ENCODE data around the gene ACACA.
"Not testable (repeated sequence)": the region's sequence is repeated elsewhere in the genome, so short reads cannot be mapped to it uniquely, and the experiment has no call there.

Gene ACACA

DNA sequence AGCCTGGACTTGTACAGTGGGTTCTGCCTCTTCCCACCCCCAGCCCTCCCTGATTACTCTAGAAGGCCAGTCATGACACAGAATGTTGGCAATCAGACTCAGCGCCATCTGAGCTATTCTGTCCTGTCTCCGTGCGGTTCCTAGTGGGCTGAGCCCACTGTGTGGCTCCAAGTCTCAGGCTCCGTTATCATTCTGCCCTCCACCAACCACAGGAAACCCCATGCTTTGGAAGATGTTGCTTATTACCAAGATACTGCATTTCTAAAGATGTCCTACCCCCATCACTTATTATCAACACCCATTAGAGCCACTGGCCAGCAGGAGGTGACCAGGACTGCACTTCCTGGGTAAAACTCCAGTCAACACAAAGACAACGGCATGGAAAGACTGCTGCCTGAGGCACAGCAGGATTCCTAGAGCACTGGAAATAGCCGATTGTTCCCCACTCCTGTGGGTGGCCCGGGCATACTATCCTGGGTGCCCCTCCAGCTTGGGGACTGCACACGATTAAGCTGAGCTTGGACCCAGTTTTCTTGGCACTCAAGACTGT is 324.2 kb downstream of the ACACA start:
- DNase-seq (ENCODE audit: low read depth in 1 of 2, low spot score in 1 of 2) = no peak

DNA sequence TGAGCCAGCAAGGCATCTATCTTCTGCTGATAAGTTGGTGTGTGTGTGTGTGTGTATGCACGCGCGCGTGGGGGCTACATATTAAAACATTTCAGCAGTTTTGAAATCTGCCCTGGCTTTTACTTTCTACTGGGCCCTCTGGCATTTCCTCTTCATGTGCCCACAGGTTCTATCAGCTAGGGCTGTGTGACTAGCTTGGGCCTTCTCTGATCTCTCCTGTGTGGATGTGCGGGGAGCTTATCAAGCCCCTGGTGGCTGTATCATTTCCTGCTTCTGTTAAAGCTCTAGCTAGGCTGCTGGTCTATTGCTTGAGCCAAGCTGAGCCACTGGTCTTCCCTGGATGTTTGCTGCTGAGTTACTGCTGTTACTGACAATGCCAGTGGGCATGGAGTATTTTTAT is 325.3 kb downstream of the ACACA start:
- DNase-seq (ENCODE audit: low read depth in 1 of 2, low spot score in 1 of 2) = no peak

DNA sequence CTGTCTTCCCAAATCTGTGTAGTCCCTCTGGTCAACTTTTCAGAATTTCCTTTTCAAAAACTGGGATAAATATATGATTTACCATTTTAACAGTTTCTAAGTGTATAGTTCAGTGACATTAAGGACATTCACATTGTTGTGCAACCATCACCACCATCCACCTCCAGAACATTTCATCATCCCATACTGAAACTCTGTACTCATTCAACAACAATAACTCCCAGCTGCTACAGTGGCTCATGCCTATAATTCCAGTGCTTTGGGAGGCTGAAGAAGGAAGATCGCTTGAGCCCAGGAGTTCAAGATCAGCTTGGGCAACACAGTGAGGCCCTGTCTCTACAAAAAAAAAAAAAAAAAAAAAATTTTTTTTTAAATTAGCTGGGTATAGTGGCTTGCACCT is 326.9 kb downstream of the ACACA start:
- no peak for DNase-seq (ENCODE audit: low read depth in 1 of 2, low spot score in 1 of 2)

DNA sequence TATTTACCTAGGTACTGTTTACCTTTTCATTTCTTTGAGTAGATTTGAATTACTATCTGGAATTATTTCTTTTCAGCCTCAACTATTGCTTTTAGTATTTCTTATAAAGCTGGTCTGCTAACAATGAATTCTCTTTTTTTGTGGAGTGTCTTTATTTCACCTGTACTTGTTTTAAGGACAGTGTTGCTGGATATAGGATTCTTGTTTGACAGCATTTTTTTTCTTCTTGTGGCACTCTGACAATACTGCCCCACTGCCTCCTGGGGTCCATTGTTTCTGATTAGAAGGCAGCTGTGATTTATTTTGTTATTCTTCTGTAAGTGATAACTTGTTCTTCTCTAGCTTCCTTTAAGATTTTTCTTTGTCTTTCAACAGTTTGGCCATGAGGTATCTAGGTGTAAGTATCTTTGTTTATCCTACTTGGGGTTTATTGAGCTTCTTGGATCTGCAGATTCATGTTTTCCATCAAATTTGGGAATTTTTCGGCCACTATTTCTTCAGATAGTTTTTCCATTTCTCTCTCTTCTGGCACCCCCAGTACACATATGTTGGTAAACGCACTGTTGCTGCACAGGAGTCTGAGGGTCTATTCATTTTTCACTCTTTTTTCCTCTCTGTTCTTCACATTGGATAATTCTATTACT is 327.4 kb downstream of the ACACA start:
- no peak for DNase-seq (ENCODE audit: low read depth in 1 of 2, low spot score in 1 of 2)

DNA sequence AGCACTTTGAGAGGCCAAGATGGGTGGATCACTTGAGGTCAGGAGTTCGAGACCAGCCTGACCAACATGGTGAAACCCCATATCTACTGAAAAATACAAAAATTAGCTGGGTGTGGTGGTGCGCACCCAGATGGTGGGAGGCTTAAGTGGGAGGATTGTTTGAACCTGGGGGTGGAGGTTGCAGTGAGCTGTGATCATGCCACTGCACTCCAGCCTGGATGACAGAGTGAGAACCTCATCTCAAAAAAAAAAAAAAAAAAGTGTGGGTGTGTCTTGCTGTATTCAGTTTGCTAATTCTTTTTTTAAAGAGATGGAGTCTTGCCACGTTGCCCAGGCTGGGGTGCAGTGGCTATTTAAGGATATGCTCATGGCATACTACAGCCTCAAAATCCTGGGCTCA is 333.2 kb downstream of the ACACA start:
- not testable (repeated sequence) for DNase-seq (ENCODE audit: low read depth in 1 of 2, low spot score in 1 of 2)

DNA sequence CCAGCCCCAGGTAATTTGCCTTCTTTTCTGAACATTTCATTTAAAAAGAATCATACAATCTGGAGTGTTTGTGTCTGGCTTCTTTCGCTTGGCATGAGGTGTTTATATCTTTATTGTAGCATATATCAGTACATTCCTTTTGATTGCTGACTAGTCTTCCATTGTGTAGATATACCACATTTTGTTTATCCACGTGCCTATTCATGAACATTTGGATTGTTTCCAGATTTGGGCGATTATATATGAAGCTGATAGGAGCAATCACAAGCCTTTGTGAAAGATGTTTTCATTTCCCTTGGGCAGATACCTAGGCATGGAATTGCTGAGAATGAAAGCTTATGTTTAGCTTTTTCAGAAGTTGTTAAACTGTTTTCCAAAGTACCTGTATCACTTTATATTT is 337.5 kb downstream of the ACACA start:
- no peak for DNase-seq (ENCODE audit: low read depth in 1 of 2, low spot score in 1 of 2)

DNA sequence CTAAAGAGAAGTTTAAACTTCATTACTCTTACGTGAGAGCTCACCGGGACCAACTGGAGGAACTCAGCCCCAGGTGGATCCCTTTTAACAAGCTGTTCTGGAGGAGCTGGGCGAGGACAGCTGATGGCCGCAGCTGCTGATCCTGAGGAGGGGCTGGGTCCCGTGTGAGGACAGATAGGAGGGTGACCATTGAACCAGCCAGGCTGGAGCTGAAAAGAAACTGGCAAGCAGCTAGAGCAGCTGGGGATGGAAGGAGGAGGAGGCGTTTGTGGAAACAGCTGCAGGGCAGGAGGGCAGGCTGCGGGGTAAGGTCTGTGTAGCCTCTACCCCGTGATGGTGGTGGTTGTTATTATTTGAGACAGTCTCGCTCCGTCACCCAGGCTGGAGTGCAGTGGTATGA is 338.4 kb downstream of the ACACA start:
- no peak for DNase-seq (ENCODE audit: low read depth in 1 of 2, low spot score in 1 of 2)

DNA sequence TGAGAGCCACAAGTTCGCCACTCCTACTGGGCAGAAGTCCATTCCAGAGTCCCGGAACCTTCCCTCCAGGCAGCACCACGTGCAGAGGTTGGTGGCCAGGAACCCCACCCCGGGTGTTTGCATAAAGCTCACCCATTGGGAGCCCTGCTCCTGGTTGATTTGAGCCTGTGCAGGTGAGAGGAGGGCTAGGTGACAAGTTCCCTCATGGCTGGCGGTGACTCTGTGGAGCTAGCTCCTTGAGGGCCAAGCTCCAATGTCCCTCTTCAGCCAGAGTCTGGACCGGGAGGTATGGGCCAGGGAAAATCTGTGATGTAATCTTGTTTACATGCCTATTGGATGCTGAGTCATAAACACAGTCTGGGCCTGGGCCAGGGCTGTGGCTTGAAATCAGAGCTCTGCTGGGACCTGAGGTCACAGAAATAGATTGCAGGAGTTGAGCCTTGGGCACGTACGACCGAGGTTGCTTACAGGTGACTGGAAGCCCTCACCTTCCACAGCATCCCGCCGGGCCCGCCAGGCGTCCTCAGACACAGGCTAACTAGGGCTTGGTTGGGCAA is 339.0 kb downstream of the ACACA start:
- DNase-seq (ENCODE audit: low read depth in 1 of 2, low spot score in 1 of 2) = no peak

DNA sequence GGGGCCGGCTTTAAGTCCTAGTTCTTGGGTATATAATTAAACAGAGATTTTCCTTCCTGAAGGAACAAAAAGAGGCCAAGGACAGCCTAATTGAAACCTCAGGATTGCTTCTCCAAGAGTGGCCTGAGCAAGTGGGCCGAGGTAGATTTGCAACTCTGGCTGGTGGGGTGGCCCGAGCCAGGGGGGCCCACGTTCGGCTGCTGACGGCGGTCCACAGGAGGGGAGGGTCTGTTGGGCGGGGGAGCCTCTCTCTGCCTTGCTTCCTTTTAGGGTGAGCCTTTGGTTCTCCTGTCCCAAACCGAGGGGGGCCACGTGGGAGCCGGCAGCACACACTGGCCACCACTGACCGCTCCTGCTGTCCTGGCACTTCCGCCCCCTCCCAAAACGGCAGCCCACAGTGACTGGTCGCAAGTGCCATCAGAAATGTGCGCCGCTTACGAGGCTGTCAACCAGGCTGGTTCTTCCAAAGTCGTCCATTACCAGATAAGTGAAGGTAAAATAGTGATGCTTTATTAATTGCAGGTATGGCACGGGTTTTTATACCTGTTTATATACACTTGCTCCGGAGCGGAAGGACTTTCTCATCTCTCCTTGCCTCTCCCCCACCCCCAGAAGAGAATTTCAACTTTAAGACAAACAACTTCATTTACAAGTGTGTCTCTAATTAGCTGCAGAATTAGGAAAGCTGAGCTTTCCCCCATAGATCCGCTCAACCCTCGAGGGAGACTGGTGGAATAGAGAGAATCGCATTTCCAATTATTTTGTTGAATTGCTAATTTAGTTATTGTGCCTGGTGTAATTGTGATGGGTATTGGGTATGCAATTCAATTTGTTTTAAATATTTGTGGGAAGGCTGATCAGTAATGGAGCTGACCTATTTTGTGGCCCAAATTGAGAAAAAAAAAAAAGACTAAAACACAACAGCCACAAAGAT is 340.0 kb downstream of the ACACA start:
- DNase-seq (ENCODE audit: low read depth in 1 of 2, low spot score in 1 of 2) = no peak

DNA sequence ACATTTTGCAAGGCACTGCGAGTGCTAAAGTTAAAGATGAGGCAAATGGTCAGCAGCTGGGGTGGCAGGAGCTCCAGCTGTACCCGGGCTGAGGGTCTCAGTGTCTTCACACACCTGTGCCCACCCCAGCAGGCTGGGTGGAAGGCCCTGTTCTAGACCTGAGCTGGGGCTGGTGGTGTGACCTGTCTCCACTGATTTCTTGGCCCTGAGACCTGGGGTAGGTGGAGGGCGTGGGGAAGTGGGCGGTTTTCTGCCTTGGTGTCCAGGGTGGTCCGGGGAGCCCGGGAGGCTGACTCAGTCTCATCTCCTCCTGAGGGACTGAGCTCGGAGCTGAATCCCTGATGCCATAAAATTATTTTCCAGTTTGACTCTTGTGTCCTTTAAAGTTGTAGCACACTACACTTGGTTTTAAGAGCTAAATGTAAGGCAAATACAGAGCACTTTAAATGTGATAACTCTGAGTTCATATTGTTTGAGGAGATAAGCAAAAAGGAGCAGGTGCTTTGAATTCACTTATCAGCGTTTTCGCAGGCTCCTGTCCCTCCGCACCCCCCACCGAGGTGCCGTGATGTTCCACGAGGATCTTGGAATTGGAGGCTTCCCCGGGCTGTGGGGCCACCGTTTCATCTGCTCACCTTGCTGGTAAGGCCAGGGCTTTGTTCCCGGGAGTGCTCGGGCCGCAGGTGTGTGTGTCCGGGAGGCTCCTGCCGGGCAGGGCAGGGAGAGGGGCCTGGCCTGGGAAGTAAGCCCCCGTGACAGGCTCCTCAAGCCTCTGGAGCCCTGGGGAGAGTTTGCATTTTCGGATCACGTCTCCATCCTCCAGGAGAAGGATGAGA is 340.9 kb downstream of the ACACA start:
- DNase-seq (ENCODE audit: low read depth in 1 of 2, low spot score in 1 of 2) = no peak

DNA sequence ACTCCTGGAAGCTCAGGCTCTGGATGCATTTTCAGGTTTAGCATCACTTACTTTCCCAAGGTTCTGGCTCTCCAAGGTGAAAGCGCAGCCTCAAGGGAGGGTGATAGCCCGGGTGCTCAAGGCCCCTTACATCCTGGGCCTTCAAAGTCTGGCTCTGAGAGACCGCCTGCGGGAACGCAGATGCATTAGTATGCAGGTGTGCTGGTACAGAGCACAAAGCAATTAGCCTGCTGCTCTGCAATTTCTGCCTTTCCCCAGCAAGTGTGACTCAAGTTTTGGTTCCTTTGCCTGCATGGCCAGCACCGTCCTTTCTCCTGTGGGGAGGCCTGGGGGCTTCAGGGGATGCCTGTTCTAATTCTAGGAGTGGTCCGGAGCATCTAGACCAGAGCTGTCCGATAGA is 341.7 kb downstream of the ACACA start:
- DNase-seq (ENCODE audit: low read depth in 1 of 2, low spot score in 1 of 2) = no peak

DNA sequence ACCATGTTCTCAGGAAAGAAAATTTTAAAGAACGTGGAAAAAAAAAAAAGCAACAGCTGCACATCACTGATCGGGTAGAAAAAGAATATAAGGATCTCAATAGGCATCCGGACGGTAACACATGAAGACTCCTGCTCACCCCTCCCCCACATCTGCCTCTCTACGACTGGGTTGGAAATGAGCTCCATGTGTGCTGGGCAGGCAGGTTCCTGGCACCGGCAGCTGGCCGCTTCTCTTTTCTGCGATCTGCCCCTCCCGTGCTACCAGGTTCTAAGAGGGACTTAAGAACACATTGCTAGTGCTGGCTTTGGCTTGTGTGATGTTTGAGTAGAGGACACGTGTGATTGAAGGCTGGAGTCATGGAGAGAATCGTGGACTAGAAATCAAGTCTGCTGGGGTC is 342.4 kb downstream of the ACACA start:
- no peak for DNase-seq (ENCODE audit: low read depth in 1 of 2, low spot score in 1 of 2)

DNA sequence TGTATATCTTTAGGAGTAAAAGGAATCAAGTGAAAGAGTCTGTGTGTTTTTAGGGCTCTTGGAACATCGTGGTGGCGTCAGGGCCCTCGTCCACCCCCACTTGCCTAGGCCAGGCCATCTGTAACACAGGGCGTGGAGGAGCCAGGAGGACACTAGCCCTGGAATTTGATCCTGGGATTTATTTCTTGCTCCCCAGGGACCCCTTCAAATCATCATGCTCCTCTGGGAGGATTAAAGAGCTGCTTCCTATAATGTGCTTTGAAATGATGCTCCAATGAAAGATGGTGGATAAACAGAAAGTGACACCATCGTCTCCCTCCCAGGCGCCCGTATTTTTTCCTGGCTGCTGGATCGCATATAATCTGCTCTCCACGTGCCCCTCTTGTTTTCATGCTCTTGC is 344.6 kb downstream of the ACACA start:
- no peak for DNase-seq (ENCODE audit: low read depth in 1 of 2, low spot score in 1 of 2)

DNA sequence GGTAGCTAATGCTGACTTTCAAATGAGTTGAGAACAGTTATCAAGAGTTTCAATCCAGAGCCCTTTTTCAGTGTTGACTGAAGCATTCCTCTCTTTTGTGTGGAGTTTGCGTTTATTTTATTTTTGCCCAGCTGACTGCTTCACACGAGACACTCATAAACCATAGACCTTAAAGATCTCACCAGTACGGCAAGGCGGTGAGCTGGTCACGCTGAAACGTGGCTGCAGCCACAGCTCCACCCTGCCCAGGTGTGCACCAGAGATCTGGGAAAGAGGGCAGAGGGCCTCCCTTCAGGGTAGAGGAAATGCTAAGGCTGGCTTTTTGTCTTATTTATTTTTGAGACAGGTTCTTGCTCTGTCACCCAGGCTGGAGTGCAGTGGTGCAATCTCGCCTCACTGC is 345.7 kb downstream of the ACACA start:
- no peak for DNase-seq (ENCODE audit: low read depth in 1 of 2, low spot score in 1 of 2)

DNA sequence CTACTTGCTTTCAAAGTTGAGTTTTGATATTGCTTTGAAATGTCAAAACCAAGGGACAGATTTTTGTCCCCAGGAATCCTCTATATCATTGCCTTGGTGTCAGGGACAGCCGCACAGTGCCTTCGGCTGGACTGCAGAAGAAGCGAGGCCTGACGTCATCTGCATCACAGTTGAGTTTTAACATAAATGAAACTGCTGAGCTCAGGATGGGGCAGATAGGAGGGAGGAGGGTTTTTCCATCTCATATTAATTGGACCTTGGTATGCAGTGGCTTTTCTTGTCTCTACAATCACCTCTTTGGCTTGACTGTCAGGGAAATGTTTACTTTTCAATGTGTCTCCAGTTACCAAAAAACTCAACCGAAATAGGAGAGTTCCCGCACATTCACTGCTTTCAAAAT is 346.5 kb downstream of the ACACA start:
- DNase-seq (ENCODE audit: low read depth in 1 of 2, low spot score in 1 of 2) = no peak

DNA sequence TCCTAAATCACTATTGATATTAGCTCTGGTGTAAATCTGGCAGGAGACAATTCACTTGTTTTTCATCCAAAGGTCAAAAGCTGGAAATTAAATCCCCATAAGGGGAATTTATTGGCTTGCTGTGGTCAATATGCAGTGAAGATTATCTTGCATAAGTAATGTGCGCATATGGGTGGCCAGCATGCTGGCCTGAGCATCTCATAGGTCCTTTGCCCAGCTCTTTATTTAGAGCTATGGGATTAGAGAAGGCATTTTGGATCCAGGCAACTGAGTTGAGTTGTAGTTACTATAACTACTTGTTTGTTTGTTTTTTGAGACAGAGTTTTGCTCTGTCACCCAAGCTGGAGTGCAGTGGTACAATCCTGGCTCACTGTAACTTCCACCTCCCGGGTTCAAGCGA is 347.1 kb downstream of the ACACA start:
- DNase-seq (ENCODE audit: low read depth in 1 of 2, low spot score in 1 of 2) = no peak

DNA sequence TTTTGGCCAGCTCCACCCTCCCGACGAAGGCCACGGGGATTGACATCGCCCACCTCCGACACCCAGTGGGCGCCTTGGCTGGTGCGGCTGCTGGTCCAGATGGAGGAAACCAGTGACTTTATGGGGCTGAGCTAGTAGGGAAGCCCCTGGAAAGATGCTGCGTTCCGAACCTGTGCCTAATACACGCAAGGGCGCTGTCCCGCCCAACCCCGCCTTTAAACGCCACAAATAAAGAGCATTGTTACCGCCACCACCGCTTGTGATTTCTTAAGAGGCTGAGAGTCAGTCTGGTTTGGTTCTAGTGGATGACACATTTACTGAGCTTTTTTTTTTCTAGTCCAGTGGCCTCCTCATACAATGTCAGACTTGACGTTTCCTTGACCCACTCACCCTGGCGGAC is 350.0 kb downstream of the ACACA start:
- DNase-seq (ENCODE audit: low read depth in 1 of 2, low spot score in 1 of 2) = no peak

DNA sequence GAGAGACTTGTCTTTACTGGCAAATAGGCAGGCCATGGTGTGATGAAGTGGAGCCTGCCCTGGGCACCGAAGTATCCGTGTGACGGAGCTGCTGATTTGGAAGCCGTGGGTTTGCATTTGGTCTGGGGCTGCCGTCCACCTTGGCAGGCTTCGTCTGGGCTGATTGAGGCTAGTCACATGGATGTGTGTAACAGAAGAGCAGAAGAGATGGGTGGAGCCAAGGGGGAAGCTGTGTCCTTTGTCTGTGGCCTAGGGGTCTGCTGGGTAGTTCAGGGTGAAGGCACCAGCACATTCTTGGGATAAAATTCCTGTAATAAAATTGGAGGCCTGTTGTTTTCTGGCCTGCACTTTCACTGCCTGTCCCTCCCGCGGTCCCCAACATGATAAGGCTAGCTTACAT is 351.7 kb downstream of the ACACA start:
- DNase-seq (ENCODE audit: low read depth in 1 of 2, low spot score in 1 of 2) = no peak

DNA sequence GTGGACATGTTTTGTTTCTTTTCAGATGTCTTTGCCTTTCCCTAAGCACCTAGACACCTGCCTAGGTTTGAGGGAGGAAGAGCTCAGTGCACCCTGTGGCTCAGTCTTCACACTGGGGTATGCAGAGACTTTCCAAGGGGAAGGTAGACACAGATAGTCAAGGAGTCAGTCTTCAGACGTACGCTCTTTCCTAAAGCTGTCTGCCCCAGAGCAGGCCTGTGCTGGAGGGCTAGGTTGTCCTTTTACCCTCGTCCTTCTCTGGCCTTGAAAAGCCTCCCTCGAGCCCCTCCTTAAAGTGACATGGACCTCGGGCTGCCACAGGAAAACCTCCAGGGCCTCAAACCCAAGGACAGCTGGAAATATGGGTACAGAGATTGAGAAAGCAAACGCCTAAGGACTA is 354.2 kb downstream of the ACACA start:
- DNase-seq (ENCODE audit: low read depth in 1 of 2, low spot score in 1 of 2) = no peak

DNA sequence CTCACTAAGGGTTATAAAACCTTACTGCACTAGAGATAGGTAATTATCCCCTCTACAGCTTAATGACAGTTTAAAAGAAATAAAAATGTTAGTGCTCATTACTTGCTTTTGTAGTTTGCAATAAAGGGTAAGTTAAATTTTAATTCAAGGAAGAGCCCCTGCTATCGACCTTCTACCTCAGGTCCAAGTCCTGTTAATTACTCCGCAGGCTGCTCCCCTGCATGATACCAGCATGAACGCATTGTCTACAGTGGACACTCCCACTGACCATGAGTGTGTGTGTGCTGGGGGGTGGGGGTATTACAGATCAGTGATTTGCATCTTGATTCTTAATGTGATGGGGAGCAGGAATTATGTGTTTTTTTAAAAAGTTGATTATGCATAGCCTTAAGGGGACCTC is 354.8 kb downstream of the ACACA start:
- DNase-seq (ENCODE audit: low read depth in 1 of 2, low spot score in 1 of 2) = no peak

DNA sequence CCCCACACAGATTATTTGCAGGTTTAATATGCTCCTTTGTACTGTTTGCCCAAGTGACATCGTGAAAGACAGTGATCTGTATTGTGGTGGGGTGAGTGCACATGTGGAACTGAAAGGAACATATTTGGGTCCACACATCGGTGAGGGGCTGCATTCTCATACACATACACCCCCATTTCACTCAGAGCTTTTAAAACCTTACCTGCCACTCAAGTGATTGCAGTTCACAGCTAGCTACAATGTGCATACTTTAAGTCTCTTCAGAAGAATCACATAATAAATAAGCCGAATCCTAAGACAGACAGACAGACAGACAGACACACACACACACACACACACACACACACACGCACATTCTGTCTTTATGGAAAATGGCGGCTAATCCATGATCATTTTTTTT is 355.3 kb downstream of the ACACA start:
- no peak for DNase-seq (ENCODE audit: low read depth in 1 of 2, low spot score in 1 of 2)

All from stimulated activated CD4-positive, alpha-beta T cell treated with anti-CD3 and anti-CD28 coated beads, Interleukin-15, amount 100 ng/mL, for 1 hour (primary cell).